GM12873 (cell line): ENCODE data around the gene ABL2.

Source experiments
- CTCF ChIP-seq: IDR thresholded peaks from 2 replicates; pipeline ENCODE4 v1.5.1; 2012; ENCODE audit warnings: low read depth, mild to moderate bottlenecking, moderate library complexity, low read length, control low read depth; ENCODE audit not compliant: insufficient read depth; ENCODE audit errors: missing control alignments

The ABL2 gene

GRCh38 chr1:179146476-179146875 is 83.0 kb downstream of the ABL2 start:
- TF ChIP-seq CTCF: no peak

- no peak for TF ChIP-seq CTCF
Measured at GRCh38 chr1:179145521-179145920, 84.0 kb downstream of the ABL2 start.

- TF ChIP-seq CTCF: no peak
Measured at GRCh38 chr1:179144626-179145025, 84.9 kb downstream of the ABL2 start.

GRCh38 chr1:179143322-179143721 is 86.2 kb downstream of the ABL2 start:
- no peak for TF ChIP-seq CTCF

GRCh38 chr1:179142889-179143299 is 86.6 kb downstream of the ABL2 start:
- TF ChIP-seq CTCF: no peak

GRCh38 chr1:179141592-179142251 is 87.8 kb downstream of the ABL2 start:
- no peak for TF ChIP-seq CTCF

- no peak for TF ChIP-seq CTCF
Measured at GRCh38 chr1:179137617-179138255, 91.7 kb downstream of the ABL2 start.
